GM12874 (cell line): ENCODE measurements around the gene EID1.

Source experiments
- TF ChIP-seq, protein P1 (sequence below): IDR thresholded peaks from 2 replicates; pipeline ENCODE4 v1.5.1; 2011; ENCODE audit warnings: low read depth, mild to moderate bottlenecking, control low read depth, low read length, moderate library complexity; ENCODE audit not compliant: insufficient read depth

Gene EID1

DNA sequence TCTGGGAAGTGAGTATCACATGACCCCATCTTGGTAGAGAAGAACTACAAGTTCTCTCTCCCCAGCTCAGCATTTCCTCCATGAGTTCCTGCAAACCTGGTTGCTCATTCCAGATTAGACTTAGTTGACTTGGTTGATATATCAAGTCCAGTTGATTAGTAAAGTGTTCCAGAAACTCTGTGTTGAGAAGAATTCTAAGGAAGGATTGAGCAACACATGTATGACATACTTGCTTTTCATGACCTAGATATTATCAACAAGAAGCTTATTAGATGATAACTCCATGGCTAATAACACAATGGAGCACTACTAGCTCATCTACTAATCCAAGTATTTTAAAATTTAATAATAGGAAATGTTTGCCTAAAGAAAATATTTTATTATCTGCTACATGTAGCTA lies 6.4 kb upstream of the EID1 start:
- TF ChIP-seq, protein P1, sequence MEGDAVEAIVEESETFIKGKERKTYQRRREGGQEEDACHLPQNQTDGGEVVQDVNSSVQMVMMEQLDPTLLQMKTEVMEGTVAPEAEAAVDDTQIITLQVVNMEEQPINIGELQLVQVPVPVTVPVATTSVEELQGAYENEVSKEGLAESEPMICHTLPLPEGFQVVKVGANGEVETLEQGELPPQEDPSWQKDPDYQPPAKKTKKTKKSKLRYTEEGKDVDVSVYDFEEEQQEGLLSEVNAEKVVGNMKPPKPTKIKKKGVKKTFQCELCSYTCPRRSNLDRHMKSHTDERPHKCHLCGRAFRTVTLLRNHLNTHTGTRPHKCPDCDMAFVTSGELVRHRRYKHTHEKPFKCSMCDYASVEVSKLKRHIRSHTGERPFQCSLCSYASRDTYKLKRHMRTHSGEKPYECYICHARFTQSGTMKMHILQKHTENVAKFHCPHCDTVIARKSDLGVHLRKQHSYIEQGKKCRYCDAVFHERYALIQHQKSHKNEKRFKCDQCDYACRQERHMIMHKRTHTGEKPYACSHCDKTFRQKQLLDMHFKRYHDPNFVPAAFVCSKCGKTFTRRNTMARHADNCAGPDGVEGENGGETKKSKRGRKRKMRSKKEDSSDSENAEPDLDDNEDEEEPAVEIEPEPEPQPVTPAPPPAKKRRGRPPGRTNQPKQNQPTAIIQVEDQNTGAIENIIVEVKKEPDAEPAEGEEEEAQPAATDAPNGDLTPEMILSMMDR = no peak

DNA sequence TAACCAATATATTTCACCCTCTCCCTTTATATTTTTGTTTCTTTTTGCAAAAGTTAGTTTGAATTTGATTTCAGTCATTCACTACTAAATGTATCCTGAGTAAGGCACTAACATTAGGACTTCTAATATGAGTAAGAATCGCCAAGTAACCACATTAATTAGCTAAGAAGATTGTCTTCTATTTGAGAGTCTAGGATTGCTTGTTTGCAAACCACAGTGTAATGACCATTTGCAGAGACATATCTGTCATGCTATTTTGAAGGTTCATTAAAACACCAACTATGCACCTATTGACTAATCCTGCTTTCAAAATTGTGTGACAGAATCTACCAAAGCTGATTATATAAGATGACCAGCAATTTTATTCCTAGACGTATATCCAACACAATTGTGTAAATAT lies 5.3 kb upstream of the EID1 start:
- TF ChIP-seq, protein P1 = no peak

GRCh38 chr15:48875241-48875960 lies 2.5 kb upstream of the EID1 start:
- TF ChIP-seq, protein P1 = no peak

DNA sequence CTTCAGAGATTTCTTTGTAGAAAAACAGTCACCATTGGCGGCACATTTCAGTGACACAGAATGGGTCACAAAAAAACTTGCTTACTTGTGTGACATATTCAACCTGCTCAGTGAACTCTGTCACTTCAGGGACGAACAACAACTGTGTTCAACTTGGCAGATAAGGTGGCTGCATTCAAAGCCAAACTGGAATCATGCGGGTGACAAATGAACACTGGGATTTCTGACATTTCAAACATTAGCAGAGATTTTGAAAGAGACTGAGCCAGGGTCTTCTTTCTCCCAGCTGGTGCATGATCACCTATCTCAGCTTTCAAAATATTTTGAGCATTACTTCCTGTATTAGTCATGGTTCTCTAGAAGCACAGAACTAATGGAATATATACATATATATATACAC lies 1.9 kb upstream of the EID1 start:
- TF ChIP-seq, protein P1 = no peak

DNA sequence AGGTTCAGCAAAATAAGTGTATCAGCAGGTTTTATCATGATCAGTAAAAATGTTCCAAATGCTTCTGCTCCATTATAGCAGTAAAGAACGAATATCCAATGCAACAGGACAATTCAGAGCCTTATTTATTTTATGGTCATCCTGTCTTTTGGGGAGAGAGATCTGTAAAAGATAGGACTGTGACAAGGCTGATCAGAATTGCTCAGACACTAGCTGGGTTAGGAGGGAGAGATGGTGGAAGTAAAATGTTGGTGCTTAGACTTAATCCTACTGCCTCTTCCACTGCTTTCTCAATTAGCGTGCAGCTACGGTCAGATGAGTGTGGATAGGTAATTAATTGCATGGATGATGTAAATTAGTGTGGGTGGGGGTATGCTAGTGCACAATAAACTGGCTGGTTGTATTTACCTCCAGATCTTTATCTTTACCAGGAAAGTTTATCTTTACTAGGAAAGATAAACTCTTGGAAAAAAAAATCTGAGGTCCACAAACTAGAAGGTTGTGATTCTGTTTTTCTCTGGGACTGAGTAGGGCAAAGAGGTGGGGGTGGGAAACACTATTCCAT lies 2.2 kb downstream of the EID1 start:
- TF ChIP-seq, protein P1 = no peak

GRCh38 chr15:48883699-48884098 lies 5.8 kb downstream of the EID1 start:
- TF ChIP-seq, protein P1 = no peak

GRCh38 chr15:48887144-48887543 lies 9.2 kb downstream of the EID1 start:
- TF ChIP-seq, protein P1 = no peak
